HepG2 (cell line): ENCODE data around the gene ACSS1. TPM values are rescaled to one million over a fixed set of nuclear protein-coding genes. Genes with fewer than 3 reads are reported as not detected.

ENCODE experiments used
- AGO1 ChIP-seq: fragments of 200-400 bp; formaldehyde crosslinking; IDR thresholded peaks from 2 replicates; pipeline ENCODE4 v1.6.1; 2017; ENCODE audit warnings: mild to moderate bottlenecking, low read depth, low read length, moderate library complexity; ENCODE audit not compliant: poor library complexity, severe bottlenecking
- BRCA1 ChIP-seq: sonication (generic); formaldehyde crosslinking; IDR thresholded peaks from 2 replicates; pipeline ENCODE4 v1.4.0; 2020; ENCODE audit warnings: missing genetic modification reagents
- CBX5 ChIP-seq: sonication (generic); formaldehyde crosslinking; IDR thresholded peaks from 2 replicates; pipeline ENCODE4 v1.4.0; 2020; ENCODE audit warnings: missing genetic modification reagents, borderline replicate concordance
- JARID2 ChIP-seq: sonication (generic); formaldehyde crosslinking; IDR thresholded peaks from 2 replicates; pipeline ENCODE4 v1.8.1; 2023; ENCODE audit warnings: missing genetic modification reagents, inconsistent platforms; ENCODE audit not compliant: insufficient replicate concordance
- KLF6 ChIP-seq: IDR thresholded peaks from 2 replicates; pipeline ENCODE4 v1.8.0; 2016; ENCODE audit warnings: missing biosample characterization, missing genetic modification reagents
- PBX3 ChIP-seq: sonication (generic); formaldehyde crosslinking; IDR thresholded peaks from 2 replicates; pipeline ENCODE4 v1.8.1; 2023; ENCODE audit warnings: missing genetic modification reagents, inconsistent platforms, borderline replicate concordance
- PHB2 ChIP-seq: fragments of 450-650 bp; IDR thresholded peaks from 2 replicates; pipeline ENCODE4 v1.6.1; 2018; ENCODE audit not compliant: partially characterized antibody
- POLR2AphosphoS5 ChIP-seq: IDR thresholded peaks from 2 replicates; pipeline ENCODE4 v1.6.1; 2012; ENCODE audit warnings: low read depth, low read length
- PRMT3 ChIP-seq: sonication (generic); formaldehyde crosslinking; IDR thresholded peaks from 2 replicates; pipeline ENCODE4 v1.8.1; 2022; ENCODE audit warnings: low read depth, mild to moderate bottlenecking, moderate library complexity, missing genetic modification reagents, borderline replicate concordance
- RBAK ChIP-seq: sonication (generic); formaldehyde crosslinking; IDR thresholded peaks from 2 replicates; pipeline ENCODE4 v1.5.1; 2020; ENCODE audit warnings: mild to moderate bottlenecking, missing genetic modification reagents
- RFX3 ChIP-seq: IDR thresholded peaks from 2 replicates; pipeline ENCODE4 v1.6.1; 2016; ENCODE audit warnings: missing biosample characterization, missing genetic modification reagents
- SMAD1 ChIP-seq: sonication (generic); formaldehyde crosslinking; IDR thresholded peaks from 2 replicates; pipeline ENCODE4 v1.4.0; 2020; ENCODE audit warnings: missing genetic modification reagents, low read depth, mild to moderate bottlenecking, borderline replicate concordance
- SMAD9 ChIP-seq: sonication (generic); formaldehyde crosslinking; IDR thresholded peaks from 2 replicates; pipeline ENCODE4 v1.5.1; 2020; ENCODE audit warnings: mild to moderate bottlenecking, missing genetic modification reagents
- STAG1 ChIP-seq: sonication (generic); formaldehyde crosslinking; IDR thresholded peaks from 2 replicates; pipeline ENCODE4 v1.4.0; 2020; ENCODE audit warnings: missing genetic modification reagents
- TEAD3 ChIP-seq: optimal IDR thresholded peaks from 2 replicates; pipeline ENCODE3; 2016; ENCODE audit warnings: borderline replicate concordance
- WIZ ChIP-seq: sonication (generic); formaldehyde crosslinking; IDR thresholded peaks from 2 replicates; pipeline ENCODE4 v1.5.1; 2020; ENCODE audit warnings: mild to moderate bottlenecking, missing genetic modification reagents
- ZFP36L1 ChIP-seq: sonication (generic); formaldehyde crosslinking; IDR thresholded peaks from 2 replicates; pipeline ENCODE4 v1.8.0; 2022; ENCODE audit warnings: mild to moderate bottlenecking, missing genetic modification reagents, moderate library complexity
- ZNF160 ChIP-seq: sonication (generic); formaldehyde crosslinking; IDR thresholded peaks from 2 replicates; pipeline ENCODE4 v1.8.0; 2022; ENCODE audit warnings: mild to moderate bottlenecking, inconsistent platforms, missing genetic modification reagents
- ZNF510 ChIP-seq: sonication (generic); formaldehyde crosslinking; IDR thresholded peaks from 2 replicates; pipeline ENCODE4 v1.4.0; 2020; ENCODE audit warnings: low read depth, mild to moderate bottlenecking, missing genetic modification reagents
- ZNF563 ChIP-seq: sonication (generic); formaldehyde crosslinking; IDR thresholded peaks from 2 replicates; pipeline ENCODE4 v1.8.0; 2022; ENCODE audit warnings: mild to moderate bottlenecking, moderate library complexity, missing genetic modification reagents
- ZNF646 ChIP-seq: sonication (generic); formaldehyde crosslinking; IDR thresholded peaks from 2 replicates; pipeline ENCODE4 v1.9.0; 2021; ENCODE audit warnings: mild to moderate bottlenecking, missing genetic modification reagents
- ZNF674 ChIP-seq: sonication (generic); formaldehyde crosslinking; IDR thresholded peaks from 2 replicates; pipeline ENCODE4 v1.5.0; 2020; ENCODE audit warnings: low read depth, mild to moderate bottlenecking, missing genetic modification reagents
- ZNF775 ChIP-seq: sonication (generic); formaldehyde crosslinking; IDR thresholded peaks from 2 replicates; pipeline ENCODE4 v1.4.0; 2020; ENCODE audit warnings: missing genetic modification reagents, mild to moderate bottlenecking, moderate library complexity, borderline replicate concordance
- ZSCAN22 ChIP-seq: sonication (generic); formaldehyde crosslinking; IDR thresholded peaks from 2 replicates; pipeline ENCODE4 v1.4.0; 2020; ENCODE audit warnings: mild to moderate bottlenecking, missing genetic modification reagents
- polyA plus RNA-seq, 8 experiments: library from polyadenylated mRNA; depleted of rRNA in 3 of 8; stranded (reverse) in 7 of 8; unstranded in 1 of 8; fragments of >200 nt; fragmentation: Illumina TruSeq in 4 of 8; extraction: Trizol in 4 of 8; gene quantifications; 2 replicates each; pipeline versions ENCODE4 v1.2.1 to v1.2.3, GENCODE V29; 2011 to 2016; ENCODE audit warnings: low read depth in 4 of 8, missing spikeins in 1 of 8, mixed read lengths in 1 of 8; ENCODE audit not compliant: insufficient read depth in 1 of 8
- total RNA-seq, 5 experiments: library from RNA; depleted of rRNA; stranded (reverse); fragments of >200 nt; fragmentation: Illumina TruSeq; extraction: Trizol; gene quantifications; 2 replicates each; pipeline ENCODE4 v1.2.3, GENCODE V29; 2016; ENCODE audit warnings: low read depth in 1 of 5

Gene ACSS1
- total and polyA plus RNA-seq, 2 of the 13 experiments (the other 11 are each of a cell fraction or from before 2014, with no cell fraction given), result 15.2 to 41.6 TPM

DNA sequence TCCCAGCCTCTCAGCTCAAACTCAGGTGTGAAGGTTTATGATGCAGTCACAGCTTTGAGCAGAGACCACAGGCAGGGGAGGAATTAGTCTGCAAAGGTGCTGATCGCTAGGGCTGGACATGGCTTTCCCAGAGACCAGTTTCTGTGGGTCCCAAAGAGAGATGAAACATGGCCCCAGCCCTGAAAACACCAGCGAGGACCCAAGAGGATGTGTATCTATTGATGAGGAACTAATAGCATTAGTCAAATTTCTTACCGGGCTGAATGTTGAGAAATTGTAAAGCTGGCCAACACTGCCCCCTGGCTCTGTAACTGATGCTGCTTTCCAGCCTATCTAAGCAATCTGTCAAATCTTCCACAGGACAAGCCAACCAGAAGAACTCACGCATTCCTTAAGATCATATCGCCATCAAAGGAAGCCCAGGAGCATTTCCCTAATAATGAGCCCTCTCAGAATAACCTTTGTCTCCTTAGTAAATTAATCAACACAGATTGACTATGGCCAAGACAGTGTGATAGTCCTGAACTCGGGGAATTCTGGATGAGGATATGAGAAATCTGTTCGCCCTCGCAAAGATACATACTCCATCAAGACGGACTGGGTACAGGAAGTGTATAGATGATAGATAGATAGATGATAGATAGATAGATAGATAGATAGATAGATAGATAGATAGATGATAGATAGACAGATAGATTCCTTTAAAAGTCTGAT lies 7.8 kb upstream of the ACSS1 start (continued):
- no peak for TF ChIP-seq JARID2
- TF ChIP-seq TEAD3, result peak; percentile 34
- no peak for TF ChIP-seq RBAK (CRISPR knock-in tag)
- TF ChIP-seq POLR2AphosphoS5, result no peak
- TF ChIP-seq WIZ (CRISPR knock-in tag), result no peak
- TF ChIP-seq CBX5, result 0 out of 2 replicates have a peak, but pooled peaks have one; percentile 33
- peak; percentile 97 for TF ChIP-seq STAG1 (CRISPR knock-in tag)
- TF ChIP-seq ZNF510 (CRISPR knock-in tag), result no peak
- TF ChIP-seq ZNF775, result no peak
- TF ChIP-seq ZNF563 (CRISPR knock-in tag), result 0 out of 2 replicates have a peak, but pooled peaks have one; percentile 23
- no peak for TF ChIP-seq SMAD1 (CRISPR knock-in tag)
- no peak for TF ChIP-seq AGO1
- no peak for TF ChIP-seq PRMT3 (CRISPR knock-in tag)
- no peak for TF ChIP-seq PHB2
- TF ChIP-seq ZFP36L1, result no peak
- no peak for TF ChIP-seq PBX3
- TF ChIP-seq SMAD9 (CRISPR knock-in tag), result peak; percentile 68; the same call in 1 of the 2 replicates
- TF ChIP-seq KLF6 (CRISPR knock-in tag), result no peak
- no peak for TF ChIP-seq ZNF674 (CRISPR knock-in tag)
- TF ChIP-seq RFX3 (CRISPR knock-in tag), result no peak
- no peak for TF ChIP-seq BRCA1 (CRISPR knock-in tag)
- TF ChIP-seq ZNF160, result no peak
- no peak for TF ChIP-seq ZSCAN22 (CRISPR knock-in tag)
- no peak for TF ChIP-seq ZNF646 (CRISPR knock-in tag)
